Hypothalamus (tissue), 51 donors: ENCODE measurements around the gene TRPM3.

ENCODE experiments used
- DNase-seq, 51 donors: peaks; one replicate each; lab custom pipeline; 2025; lab: John Stamatoyannopoulos, UW

The TRPM3 gene

GRCh38 chr9:70625078-70625477 is 496.3 kb downstream of the TRPM3 start:
- no peak for DNase-seq

DNA sequence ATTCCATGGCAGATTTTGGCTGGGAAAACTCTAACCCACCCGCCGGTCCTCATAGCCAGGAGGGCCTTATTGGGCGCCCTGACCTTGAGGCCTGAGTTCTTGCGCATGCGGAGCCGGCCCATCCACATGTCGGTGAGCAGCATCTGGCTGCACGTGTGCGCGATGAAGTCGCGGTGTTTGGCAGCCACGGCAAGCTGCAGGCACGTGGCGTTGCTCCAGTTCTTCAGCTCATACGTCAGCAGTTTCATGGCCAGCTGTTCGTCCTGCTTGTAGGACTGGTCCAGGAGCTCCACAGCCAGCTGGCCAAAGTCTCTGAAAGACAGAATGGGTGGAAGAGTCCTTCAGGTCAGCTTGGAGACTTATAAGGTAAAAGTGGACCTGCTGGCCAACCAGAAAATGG is 502.6 kb downstream of the TRPM3 start:
- no peak for DNase-seq

DNA sequence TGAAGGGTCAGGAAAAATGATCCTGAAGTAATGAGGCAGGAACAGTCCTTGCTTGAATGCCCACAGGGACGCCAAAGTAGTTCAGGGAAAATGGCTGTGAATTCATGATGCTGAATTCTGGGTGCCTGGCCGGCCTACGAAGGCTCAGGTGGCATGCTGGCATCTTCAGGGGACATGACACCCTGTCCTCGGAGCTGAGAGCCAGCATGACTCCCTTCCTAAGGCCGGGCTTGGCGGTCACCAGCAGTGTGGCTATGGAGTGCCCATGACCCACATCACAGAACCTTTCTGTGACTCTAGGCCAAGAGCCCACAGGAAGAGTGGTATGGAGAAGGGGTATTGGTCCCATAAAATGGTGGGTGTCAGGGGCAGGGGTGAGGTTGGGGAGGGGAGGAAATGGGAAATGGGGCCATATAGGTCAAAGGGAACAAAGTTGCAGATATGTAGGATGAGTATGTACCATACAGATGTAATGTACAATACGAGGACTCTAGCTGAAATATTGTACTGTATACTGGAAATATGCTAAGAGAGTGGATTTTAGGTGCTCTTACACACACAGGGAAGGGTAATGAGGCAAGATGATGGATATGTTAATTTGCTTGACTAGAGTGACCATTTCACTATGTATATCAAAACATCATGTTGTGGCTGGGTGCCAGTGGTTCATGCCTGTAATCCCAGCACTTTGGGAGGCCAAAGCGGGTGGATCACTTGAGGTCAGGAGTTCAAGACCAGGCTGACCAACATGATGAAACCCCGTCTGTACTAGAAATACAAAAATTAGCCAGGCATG is 504.2 kb downstream of the TRPM3 start:
- DNase-seq = no peak

GRCh38 chr9:70616228-70616990 is 505.0 kb downstream of the TRPM3 start:
- DNase-seq = no peak

- DNase-seq = peak in 2 of 51 donors; percentile 55 to 68
Observed at GRCh38 chr9:70615464-70616138, 505.8 kb downstream of the TRPM3 start.

DNA sequence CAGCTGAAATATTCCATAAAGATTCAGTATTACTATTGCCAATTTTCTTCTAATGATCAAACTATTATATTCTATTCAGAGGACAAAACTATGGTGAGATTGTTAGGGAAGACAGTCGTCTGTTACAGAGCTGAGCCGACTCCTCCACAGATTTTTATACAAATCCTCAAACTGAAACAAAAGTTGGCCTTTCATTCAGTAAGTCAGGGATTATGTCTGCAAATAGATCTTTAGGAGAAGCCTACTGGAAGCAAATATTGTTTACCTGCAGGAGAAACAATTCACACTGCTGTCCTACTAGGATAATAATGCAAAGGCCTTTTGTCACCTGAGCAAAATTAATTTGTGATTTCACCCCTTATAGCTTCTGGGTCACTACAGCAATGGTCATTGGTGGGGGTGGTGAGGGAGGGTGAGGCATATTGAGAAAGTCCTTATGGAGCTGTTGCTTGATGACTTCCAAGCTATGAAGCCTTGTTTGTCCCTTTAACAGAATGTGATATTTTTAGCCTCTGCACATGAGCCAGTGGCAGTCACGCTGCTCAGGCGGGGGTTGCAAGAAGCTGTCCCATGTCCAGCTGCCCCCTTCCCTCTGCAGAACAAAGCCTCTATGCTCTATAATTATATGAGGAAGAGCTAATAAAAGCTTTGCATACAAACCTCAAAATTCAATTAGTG is 506.5 kb downstream of the TRPM3 start:
- peak in 26 of 51 donors; percentile 11 to 68 (median 44) for DNase-seq

DNA sequence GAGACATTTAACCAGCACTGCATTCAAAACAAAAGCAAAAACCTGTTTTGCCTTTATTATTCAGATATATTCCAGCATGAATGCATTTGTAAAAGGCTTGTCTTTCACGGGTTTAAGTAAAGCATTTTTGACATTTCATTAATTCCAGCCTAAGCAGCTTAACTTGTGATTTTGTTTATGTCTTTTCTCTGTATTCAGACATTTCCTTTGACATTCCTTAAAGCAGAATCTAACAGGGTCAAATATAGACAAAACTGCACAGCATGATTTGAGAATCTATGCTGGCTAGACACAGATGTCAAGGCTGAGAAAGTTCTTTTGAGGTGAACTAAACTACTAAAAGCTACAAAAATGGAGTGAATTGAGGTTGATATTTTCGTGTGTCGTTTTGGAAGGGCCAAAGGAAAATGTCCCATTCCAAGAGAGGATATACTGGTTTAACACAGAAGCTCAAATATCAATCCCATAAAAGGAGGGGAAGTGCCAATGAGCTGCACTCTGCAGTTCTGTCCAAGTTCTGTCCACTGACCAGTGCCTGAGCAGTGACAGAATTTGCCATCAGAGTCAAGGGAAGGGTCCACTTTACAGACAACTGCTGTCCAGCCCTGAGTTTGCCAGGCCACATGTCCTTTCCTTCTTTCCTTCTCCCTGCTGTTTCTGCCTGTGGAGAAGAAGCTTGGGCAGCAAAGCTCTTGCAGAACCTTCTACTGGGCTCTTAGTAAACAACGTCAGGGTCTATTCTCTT is 508.2 kb downstream of the TRPM3 start:
- no peak for DNase-seq

GRCh38 chr9:70610287-70610644 is 511.2 kb downstream of the TRPM3 start:
- no peak for DNase-seq

- no peak for DNase-seq
Observed at GRCh38 chr9:70609542-70610286, 511.7 kb downstream of the TRPM3 start.

GRCh38 chr9:70609011-70609410 is 512.4 kb downstream of the TRPM3 start:
- DNase-seq = no peak

DNA sequence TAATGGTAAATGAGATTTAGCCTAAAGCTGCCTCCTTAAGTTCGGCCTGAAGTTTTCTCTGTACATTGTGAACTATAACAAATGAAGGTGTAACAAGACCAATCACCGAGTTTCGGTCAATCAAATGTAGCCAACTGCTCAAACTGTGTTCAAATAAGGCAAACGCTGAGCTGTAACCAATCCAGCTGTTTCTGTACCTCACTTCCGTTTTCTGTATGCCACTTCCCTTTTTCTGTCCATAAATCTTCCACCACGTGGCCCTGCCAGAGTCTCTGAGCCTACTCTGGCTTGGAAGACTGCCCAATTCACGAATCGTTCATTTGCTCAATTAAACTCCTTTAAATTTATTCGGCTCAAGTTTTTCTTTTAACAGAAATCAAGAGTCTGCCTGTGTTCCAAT is 513.5 kb downstream of the TRPM3 start:
- peak in 4 of 51 donors; percentile 14 to 22 (median 18) for DNase-seq

- no peak for DNase-seq
Observed at GRCh38 chr9:70607329-70607728, 514.1 kb downstream of the TRPM3 start.

DNA sequence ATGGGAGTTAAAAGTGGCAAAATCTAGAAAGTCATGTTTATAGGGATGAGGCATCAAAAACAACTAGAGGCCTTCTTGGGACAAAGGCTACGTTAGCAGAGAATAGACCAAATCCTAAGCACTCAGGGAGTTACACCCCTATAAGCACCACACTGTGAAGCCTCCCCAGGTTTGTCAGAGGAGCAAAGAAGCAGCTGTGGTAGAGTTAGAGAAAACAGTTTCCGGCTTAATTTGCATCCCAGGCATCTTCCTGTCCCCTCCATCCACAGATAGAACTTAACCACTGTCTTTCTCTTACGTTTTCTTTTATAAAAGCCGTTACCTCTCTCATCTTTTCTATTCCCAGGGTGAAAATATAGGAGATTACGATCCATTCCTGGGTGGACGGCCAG is 518.4 kb downstream of the TRPM3 start:
- no peak for DNase-seq

DNA sequence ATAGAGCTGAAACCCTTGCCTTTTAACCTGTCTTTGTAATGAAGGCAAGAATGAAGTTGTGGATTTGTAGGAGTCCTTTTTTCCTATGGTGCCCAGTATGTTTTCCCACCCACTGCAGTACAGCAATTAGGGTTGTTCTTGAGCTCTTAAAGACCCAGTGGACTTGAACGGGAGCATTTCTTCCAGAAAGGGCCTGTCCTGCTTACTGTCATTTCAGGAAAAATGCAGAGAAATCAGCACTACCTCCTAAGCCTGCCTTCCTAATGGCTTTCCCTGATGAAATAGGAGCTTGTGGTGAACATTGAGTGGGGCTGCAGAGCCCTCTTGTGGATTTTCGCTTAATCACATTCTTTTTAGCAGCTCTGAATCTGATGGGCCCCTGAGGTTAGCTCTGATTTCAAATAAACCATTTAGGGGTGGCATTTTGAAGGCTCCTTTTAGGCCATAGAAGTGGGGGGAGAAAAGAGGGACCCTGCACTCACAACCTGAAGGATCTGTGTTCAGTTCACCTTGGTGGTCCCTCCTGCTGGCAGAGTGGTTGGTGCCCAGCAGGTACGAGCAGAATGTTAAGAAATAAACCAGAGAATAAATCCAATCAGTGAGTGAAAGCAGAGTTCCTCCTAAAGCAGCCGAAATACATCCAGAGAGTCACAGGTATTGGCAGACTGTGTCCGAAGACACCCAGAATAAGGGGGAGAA is 519.0 kb downstream of the TRPM3 start:
- DNase-seq = peak in 34 of 51 donors; percentile 11 to 89 (median 40)

DNA sequence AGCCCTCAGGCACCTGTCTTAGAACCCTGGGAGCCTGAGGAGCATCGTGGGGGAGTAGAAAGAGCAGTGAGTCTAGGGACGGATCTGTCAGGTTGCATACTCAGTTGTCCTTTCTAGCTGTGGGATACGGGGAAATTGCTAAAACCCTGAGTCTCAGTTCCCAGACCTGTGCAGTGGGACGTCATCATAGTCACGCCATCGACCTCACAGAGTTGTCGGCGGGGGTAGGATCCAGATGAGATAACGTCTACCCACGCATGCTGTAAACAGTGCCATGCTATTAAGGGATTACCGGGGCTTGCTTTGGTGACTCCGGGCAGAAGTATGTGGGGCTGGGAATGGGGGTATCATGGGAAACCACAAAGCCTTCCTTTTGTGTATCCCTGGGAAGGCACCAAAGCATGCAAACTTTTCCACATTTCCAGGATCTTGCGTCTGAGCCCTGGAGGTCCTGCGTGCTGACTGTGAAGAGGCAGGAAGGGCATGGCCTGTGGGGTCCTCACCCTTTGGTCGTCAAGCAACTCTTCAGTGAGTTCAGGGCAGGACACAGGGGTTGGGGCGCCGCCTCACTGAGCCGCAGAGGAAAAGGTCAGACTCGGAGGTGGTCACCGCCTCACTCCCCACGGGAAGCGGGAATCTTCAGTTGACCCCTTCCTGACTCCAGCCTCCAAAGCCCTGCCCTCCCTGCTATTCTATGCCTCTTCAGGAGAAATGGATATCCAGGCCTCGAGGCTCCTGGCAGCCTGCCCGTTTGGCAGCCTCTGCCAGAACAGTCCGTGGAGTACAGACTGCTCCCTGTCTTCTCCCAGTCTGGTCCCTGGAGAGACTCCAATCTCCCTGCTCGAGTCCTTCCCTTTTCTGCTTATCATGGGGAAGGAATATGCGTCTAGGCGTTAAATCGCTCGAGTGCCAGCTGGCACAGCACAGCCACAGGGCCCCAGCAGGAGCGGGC is 520.1 kb downstream of the TRPM3 start:
- DNase-seq = peak; percentile 26 to 93 (median 75)

GRCh38 chr9:70600506-70600905 is 520.9 kb downstream of the TRPM3 start:
- DNase-seq = peak in 1 of 51 donors; percentile 12

DNA sequence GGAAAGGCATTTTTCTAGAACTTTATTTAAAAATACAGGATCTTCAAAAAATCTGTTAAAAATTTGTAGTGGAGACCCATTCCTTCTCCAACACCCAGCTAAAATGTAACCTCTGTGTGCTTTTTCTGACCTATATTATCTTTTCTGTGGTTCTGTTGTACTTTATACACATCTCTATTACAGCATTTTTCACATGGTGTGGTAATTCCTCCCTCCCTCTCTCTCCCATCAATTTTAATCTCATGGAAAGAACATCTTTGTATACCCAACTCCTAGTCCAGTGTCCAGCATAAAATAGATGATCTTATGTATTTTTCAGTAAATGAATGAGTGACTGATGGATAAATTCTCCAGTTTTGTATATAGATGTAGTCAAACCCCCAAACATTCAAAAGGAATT is 523.5 kb downstream of the TRPM3 start:
- DNase-seq = no peak

GRCh38 chr9:70595211-70595610 is 526.2 kb downstream of the TRPM3 start:
- DNase-seq = no peak
